GM12878 (cell line): ENCODE measurements around the gene CCDC9B.

Experiments used
- EZH2 ChIP-seq: IDR thresholded peaks from 2 replicates; pipeline ENCODE4 v1.6.1; 2012; ENCODE audit warnings: low read depth, mild to moderate bottlenecking, control low read depth, inconsistent platforms, low read length, borderline replicate concordance; ENCODE audit not compliant: control insufficient read depth
- JUND ChIP-seq: IDR thresholded peaks from 2 replicates; pipeline ENCODE4 v1.6.1; 2012; ENCODE audit warnings: low read depth, mild to moderate bottlenecking, low read length, improper control_type of control experiment, moderate library complexity
- POLR2A ChIP-seq: IDR thresholded peaks from 2 replicates; pipeline ENCODE4 v1.6.1; 2011; ENCODE audit warnings: low read depth, mild to moderate bottlenecking, low read length
- POLR2AphosphoS5 ChIP-seq: IDR thresholded peaks from 2 replicates; pipeline ENCODE4 v1.6.1; 2011; ENCODE audit warnings: mild to moderate bottlenecking, low read length, inconsistent platforms
- RAD21 ChIP-seq: IDR thresholded peaks from 2 replicates; pipeline ENCODE4 v1.6.1; 2011; ENCODE audit warnings: mild to moderate bottlenecking, low read depth, low read length, moderate library complexity; ENCODE audit not compliant: insufficient read depth
- RCOR1 ChIP-seq: conservative IDR thresholded peaks from 2 replicates; pipeline ENCODE4 v1.6.1; 2012; ENCODE audit warnings: low read depth, low read length, improper control_type of control experiment
- ZNF384 ChIP-seq: IDR thresholded peaks from 2 replicates; pipeline ENCODE4 v1.6.1; 2012; ENCODE audit warnings: low read depth, mild to moderate bottlenecking, low read length, improper control_type of control experiment, borderline replicate concordance
- TF ChIP-seq, protein P1 (sequence below), 3 experiments: IDR thresholded peaks in 2 of 3; conservative IDR thresholded peaks in 1 of 3; 2 replicates each; pipeline ENCODE4 v1.5.1; 2011; ENCODE audit warnings: low read depth in 3 of 3, low read length in 3 of 3, mild to moderate bottlenecking in 3 of 3, control low read depth in 2 of 3, moderate library complexity in 2 of 3, inconsistent platforms in 1 of 3, mixed read lengths in 1 of 3; ENCODE audit not compliant: control insufficient read depth in 2 of 3, insufficient read depth in 1 of 3; ENCODE audit errors: extremely low read depth in 1 of 3

DNA sequence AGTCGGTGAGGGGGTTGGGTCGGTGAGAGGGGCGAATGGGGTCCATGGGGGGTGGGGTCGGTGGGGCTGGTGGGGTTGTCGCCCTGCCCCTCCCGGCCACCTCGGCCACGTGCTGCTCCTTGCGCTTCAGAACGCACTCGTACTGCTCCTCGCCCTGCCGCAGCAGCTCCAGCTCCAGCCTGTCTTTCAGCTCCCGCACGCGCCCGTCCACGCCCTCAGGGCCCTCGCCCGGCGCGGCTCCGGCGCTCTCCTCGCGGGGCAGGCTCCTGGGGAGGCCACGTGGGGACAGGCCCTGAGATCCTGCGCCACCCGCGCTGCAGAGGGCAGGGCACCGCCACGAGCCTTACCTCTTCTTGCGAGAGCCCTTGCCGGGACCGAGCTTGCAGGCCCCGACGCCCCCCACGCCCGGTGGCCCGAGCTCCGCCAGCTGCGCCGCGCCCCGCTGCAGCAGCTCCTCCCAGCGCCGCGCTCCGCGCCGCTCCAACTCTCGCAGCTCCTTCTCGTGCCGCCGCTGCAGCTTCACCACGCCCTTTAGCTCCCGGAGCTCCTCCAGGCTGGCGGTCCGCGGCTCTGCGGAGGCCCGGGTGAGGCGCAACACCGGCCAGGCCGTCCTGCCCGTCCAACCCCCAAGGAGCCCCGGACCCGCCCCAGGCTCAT lies 49.7 kb downstream of the CCDC9B start:
- TF ChIP-seq JUND = no peak
- TF ChIP-seq, protein P1, sequence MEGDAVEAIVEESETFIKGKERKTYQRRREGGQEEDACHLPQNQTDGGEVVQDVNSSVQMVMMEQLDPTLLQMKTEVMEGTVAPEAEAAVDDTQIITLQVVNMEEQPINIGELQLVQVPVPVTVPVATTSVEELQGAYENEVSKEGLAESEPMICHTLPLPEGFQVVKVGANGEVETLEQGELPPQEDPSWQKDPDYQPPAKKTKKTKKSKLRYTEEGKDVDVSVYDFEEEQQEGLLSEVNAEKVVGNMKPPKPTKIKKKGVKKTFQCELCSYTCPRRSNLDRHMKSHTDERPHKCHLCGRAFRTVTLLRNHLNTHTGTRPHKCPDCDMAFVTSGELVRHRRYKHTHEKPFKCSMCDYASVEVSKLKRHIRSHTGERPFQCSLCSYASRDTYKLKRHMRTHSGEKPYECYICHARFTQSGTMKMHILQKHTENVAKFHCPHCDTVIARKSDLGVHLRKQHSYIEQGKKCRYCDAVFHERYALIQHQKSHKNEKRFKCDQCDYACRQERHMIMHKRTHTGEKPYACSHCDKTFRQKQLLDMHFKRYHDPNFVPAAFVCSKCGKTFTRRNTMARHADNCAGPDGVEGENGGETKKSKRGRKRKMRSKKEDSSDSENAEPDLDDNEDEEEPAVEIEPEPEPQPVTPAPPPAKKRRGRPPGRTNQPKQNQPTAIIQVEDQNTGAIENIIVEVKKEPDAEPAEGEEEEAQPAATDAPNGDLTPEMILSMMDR (IDR thresholded peaks at IDR 0.05 in 2 of 3, conservative IDR thresholded peaks at IDR 0.05 in 1 of 3; ENCODE audit: control insufficient read depth in 2 of 3, extremely low read depth in 1 of 3, insufficient read depth in 1 of 3, low read depth in 3 of 3, low read length in 3 of 3) = no peak
- no peak for TF ChIP-seq POLR2AphosphoS5
- TF ChIP-seq EZH2 = no peak
- TF ChIP-seq RAD21 = no peak
- no peak for TF ChIP-seq RCOR1
- TF ChIP-seq POLR2A = no peak
- no peak for TF ChIP-seq ZNF384
